K562 (cell line): ENCODE measurements around the gene SPTBN4. TPM values are rescaled to one million over a fixed set of nuclear protein-coding genes. Genes with fewer than 3 reads are reported as not detected.

Experiments
- ERF ChIP-seq: fragments of 450-650 bp; formaldehyde crosslinking; IDR thresholded peaks from 2 replicates; pipeline ENCODE4 v1.4.0; 2020; ENCODE audit warnings: mild to moderate bottlenecking, mixed read lengths
- FOXJ3 ChIP-seq: sonication (generic); formaldehyde crosslinking; IDR thresholded peaks from 2 replicates; pipeline ENCODE4 v1.4.0; 2020; ENCODE audit warnings: mild to moderate bottlenecking, missing genetic modification reagents
- LARP7 ChIP-seq: fragments of 450-650 bp; IDR thresholded peaks from 2 replicates; pipeline ENCODE4 v1.6.1; 2016
- MAFG ChIP-seq: fragments of 450-650 bp; conservative IDR thresholded peaks from 2 replicates; pipeline ENCODE4 v1.6.1; 2016; ENCODE audit warnings: missing genetic modification characterization, missing compliant biosample characterization
- MCM7 ChIP-seq, 2 experiments: fragments of 450-650 bp; IDR thresholded peaks; 2 replicates each; pipeline ENCODE4 v1.6.1; 2016 to 2018
- NUFIP1 ChIP-seq: fragments of 450-650 bp; IDR thresholded peaks from 2 replicates; pipeline ENCODE4 v1.6.1; 2018; ENCODE audit not compliant: partially characterized antibody
- PHB2 ChIP-seq: fragments of 450-650 bp; IDR thresholded peaks from 2 replicates; pipeline ENCODE4 v1.6.1; 2017; ENCODE audit warnings: low read depth
- POLR2G ChIP-seq: fragments of 200-400 bp; formaldehyde crosslinking; IDR thresholded peaks from 2 replicates; pipeline ENCODE4 v1.6.1; 2017; ENCODE audit warnings: low read depth, mild to moderate bottlenecking, antibody characterized with exemption, low read length, moderate library complexity
- PPARD ChIP-seq: fragments of 250-450 bp; sonication (Bioruptor Pico); IDR thresholded peaks from 2 replicates; pipeline ENCODE4 v1.8.0; 2022; ENCODE audit warnings: inconsistent platforms, mild to moderate bottlenecking, moderate library complexity
- PURB ChIP-seq: sonication (generic); formaldehyde crosslinking; IDR thresholded peaks from 2 replicates; pipeline ENCODE4 v1.9.0; 2021; ENCODE audit warnings: low read depth, mild to moderate bottlenecking, missing genetic modification reagents
- RAD51 ChIP-seq: fragments of 450-650 bp; IDR thresholded peaks from 2 replicates; pipeline ENCODE4 v1.7.1; 2016; ENCODE audit warnings: low read depth, mild to moderate bottlenecking, borderline replicate concordance
- RB1 ChIP-seq: fragments of 450-650 bp; IDR thresholded peaks from 2 replicates; pipeline ENCODE4 v1.6.1; 2017; ENCODE audit warnings: low read depth, mild to moderate bottlenecking
- SMARCA5 ChIP-seq: fragments of 450-650 bp; IDR thresholded peaks from 2 replicates; pipeline ENCODE4 v1.6.1; 2016
- SNRNP70 ChIP-seq: fragments of 200-400 bp; formaldehyde crosslinking; optimal IDR thresholded peaks from 2 replicates; pipeline ENCODE3; 2017; ENCODE audit warnings: low read depth, low read length
- TAF7 ChIP-seq: fragments of 450-650 bp; IDR thresholded peaks from 2 replicates; pipeline ENCODE4 v1.6.1; 2016; ENCODE audit warnings: missing genetic modification characterization, missing compliant biosample characterization
- TFAP4 ChIP-seq: sonication (generic); formaldehyde crosslinking; IDR thresholded peaks from 2 replicates; pipeline ENCODE4 v1.8.0; 2022; ENCODE audit warnings: missing genetic modification reagents, mild to moderate bottlenecking, moderate library complexity, borderline replicate concordance
- ZFPM2 ChIP-seq: fragments of 250-450 bp; sonication (Bioruptor Pico); IDR thresholded peaks from 2 replicates; pipeline ENCODE4 v1.5.1; 2022; ENCODE audit warnings: mild to moderate bottlenecking
- ZNF232 ChIP-seq: sonication (generic); formaldehyde crosslinking; IDR thresholded peaks from 2 replicates; pipeline ENCODE4 v1.8.0; 2022; ENCODE audit warnings: mild to moderate bottlenecking, missing genetic modification reagents
- ZNF764 ChIP-seq: fragments of 250-450 bp; sonication (Bioruptor Pico); IDR thresholded peaks from 2 replicates; pipeline ENCODE4 v1.4.0; 2020; ENCODE audit warnings: low read depth, mild to moderate bottlenecking, moderate library complexity
- polyA plus RNA-seq, 8 experiments: library from polyadenylated mRNA; depleted of rRNA in 4 of 8; stranded (reverse) in 5 of 8; unstranded in 3 of 8; fragments of >200 nt; fragmentation: Nextera tagmentation in 2 of 8; fragmentation: Illumina TruSeq in 1 of 8; extraction: Ambion mirVana in 2 of 8; extraction: Trizol in 1 of 8; gene quantifications; 2 replicates each; pipeline versions ENCODE4 v1.2.1 to v1.2.3, GENCODE V29; 2011 to 2014; ENCODE audit warnings: inconsistent platforms in 1 of 8, missing spikeins in 1 of 8
- total RNA-seq, 7 experiments: library from RNA; depleted of rRNA in 6 of 7; stranded (reverse); fragments of >200 nt in 6 of 7; fragmentation: Illumina TruSeq in 2 of 7; extraction: Trizol in 2 of 7; gene quantifications; 2 replicates each; pipeline versions ENCODE4 v1.2.1 to v1.2.3, GENCODE V29; 2011 to 2021; ENCODE audit warnings: low replicate concordance in 1 of 7
- TF ChIP-seq, protein P1 (sequence below): fragments of 150-350 bp; IDR thresholded peaks from 2 replicates; pipeline ENCODE4 v1.6.1; 2014; ENCODE audit warnings: low read depth, mild to moderate bottlenecking, low read length, borderline replicate concordance
- TF ChIP-seq, protein P2 (sequence below): sonication (generic); formaldehyde crosslinking; IDR thresholded peaks from 2 replicates; pipeline ENCODE4 v1.8.1; 2023; ENCODE audit warnings: missing genetic modification reagents, mild to moderate bottlenecking, borderline replicate concordance

SPTBN4 gene
- total and polyA plus RNA-seq, 9 of the 15 experiments (the other 6 are each of a cell fraction or from before 2014, with no cell fraction given) = 0.01 to 1.5 (median 0.86) TPM

DNA sequence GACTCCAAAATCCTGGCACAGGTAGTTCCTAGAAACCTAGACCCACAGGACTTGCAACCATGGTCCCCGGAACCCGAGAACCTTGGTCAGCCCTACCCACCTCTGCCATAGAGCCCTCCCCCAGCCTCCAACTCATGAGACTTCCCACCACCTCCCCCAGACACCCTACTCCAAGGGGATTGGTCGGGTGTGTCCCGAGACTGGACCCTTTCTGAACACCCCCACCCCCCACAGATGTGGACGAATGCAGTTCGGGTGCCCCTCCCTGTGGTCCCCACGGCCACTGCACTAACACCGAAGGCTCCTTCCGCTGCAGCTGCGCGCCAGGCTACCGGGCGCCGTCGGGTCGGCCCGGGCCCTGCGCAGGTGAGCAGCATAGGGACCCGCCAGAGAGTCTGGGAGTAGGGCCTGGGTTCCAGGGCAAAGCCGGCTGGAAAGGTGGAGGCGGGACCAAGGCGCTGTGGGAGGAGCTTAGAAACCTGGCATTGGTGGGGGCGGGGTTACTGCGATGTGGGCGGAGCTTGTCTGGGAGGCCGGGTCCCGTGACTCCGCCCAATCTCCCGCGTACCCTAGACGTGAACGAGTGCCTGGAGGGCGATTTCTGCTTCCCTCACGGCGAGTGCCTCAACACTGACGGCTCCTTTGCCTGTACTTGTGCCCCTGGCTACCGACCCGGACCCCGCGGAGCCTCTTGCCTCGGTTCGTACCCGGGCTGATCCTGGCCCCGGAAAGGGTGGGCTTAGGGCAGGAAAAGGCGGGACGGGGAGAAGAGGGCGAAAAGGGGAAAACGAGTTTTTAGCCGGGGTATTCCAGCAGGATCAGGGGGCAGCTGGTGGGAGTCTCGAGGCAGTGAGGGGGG lies 146.3 kb downstream of the SPTBN4 start (continued):
- TF ChIP-seq, protein P1, sequence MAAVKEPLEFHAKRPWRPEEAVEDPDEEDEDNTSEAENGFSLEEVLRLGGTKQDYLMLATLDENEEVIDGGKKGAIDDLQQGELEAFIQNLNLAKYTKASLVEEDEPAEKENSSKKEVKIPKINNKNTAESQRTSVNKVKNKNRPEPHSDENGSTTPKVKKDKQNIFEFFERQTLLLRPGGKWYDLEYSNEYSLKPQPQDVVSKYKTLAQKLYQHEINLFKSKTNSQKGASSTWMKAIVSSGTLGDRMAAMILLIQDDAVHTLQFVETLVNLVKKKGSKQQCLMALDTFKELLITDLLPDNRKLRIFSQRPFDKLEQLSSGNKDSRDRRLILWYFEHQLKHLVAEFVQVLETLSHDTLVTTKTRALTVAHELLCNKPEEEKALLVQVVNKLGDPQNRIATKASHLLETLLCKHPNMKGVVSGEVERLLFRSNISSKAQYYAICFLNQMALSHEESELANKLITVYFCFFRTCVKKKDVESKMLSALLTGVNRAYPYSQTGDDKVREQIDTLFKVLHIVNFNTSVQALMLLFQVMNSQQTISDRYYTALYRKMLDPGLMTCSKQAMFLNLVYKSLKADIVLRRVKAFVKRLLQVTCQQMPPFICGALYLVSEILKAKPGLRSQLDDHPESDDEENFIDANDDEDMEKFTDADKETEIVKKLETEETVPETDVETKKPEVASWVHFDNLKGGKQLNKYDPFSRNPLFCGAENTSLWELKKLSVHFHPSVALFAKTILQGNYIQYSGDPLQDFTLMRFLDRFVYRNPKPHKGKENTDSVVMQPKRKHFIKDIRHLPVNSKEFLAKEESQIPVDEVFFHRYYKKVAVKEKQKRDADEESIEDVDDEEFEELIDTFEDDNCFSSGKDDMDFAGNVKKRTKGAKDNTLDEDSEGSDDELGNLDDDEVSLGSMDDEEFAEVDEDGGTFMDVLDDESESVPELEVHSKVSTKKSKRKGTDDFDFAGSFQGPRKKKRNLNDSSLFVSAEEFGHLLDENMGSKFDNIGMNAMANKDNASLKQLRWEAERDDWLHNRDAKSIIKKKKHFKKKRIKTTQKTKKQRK = no peak
- TF ChIP-seq, protein P2, sequence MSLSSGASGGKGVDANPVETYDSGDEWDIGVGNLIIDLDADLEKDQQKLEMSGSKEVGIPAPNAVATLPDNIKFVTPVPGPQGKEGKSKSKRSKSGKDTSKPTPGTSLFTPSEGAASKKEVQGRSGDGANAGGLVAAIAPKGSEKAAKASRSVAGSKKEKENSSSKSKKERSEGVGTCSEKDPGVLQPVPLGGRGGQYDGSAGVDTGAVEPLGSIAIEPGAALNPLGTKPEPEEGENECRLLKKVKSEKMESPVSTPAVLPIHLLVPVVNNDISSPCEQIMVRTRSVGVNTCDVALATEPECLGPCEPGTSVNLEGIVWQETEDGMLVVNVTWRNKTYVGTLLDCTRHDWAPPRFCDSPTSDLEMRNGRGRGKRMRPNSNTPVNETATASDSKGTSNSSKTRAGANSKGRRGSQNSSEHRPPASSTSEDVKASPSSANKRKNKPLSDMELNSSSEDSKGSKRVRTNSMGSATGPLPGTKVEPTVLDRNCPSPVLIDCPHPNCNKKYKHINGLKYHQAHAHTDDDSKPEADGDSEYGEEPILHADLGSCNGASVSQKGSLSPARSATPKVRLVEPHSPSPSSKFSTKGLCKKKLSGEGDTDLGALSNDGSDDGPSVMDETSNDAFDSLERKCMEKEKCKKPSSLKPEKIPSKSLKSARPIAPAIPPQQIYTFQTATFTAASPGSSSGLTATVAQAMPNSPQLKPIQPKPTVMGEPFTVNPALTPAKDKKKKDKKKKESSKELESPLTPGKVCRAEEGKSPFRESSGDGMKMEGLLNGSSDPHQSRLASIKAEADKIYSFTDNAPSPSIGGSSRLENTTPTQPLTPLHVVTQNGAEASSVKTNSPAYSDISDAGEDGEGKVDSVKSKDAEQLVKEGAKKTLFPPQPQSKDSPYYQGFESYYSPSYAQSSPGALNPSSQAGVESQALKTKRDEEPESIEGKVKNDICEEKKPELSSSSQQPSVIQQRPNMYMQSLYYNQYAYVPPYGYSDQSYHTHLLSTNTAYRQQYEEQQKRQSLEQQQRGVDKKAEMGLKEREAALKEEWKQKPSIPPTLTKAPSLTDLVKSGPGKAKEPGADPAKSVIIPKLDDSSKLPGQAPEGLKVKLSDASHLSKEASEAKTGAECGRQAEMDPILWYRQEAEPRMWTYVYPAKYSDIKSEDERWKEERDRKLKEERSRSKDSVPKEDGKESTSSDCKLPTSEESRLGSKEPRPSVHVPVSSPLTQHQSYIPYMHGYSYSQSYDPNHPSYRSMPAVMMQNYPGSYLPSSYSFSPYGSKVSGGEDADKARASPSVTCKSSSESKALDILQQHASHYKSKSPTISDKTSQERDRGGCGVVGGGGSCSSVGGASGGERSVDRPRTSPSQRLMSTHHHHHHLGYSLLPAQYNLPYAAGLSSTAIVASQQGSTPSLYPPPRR (CRISPR knock-in tag) = no peak
- TF ChIP-seq ZFPM2 (CRISPR knock-in tag) = no peak
- TF ChIP-seq MCM7 (IDR thresholded peaks at IDR 0.05) = no peak
- TF ChIP-seq PURB (CRISPR knock-in tag) = no peak
- peak; percentile 74 for TF ChIP-seq POLR2G
- no peak for TF ChIP-seq PPARD (CRISPR knock-in tag)
- TF ChIP-seq ZNF232 (CRISPR knock-in tag) = no peak
- TF ChIP-seq ZNF764 (CRISPR knock-in tag) = no peak
- TF ChIP-seq PHB2 = no peak
- no peak for TF ChIP-seq ERF (CRISPR knock-in tag)
- TF ChIP-seq FOXJ3 (CRISPR knock-in tag) = no peak
- no peak for TF ChIP-seq SNRNP70
- TF ChIP-seq MAFG (tag) = no peak
- 0 out of 2 replicates have a peak, but pooled peaks have one; percentile 21 for TF ChIP-seq LARP7
- peak; percentile 86 for TF ChIP-seq SMARCA5
- TF ChIP-seq RAD51 = peak; percentile 62; the same call in 1 of the 2 replicates
- TF ChIP-seq TFAP4 = peak; percentile 60
- no peak; the same call in 1 of the 2 replicates for TF ChIP-seq RB1
- no peak for TF ChIP-seq NUFIP1
- no peak for TF ChIP-seq TAF7 (tag)
